K562 (cell line): ENCODE results near the gene RIMOC1. TPM values are rescaled to one million over a fixed set of nuclear protein-coding genes. Genes with fewer than 3 reads are reported as not detected.

Source experiments
- CBX1 ChIP-seq: sonication (generic); IDR thresholded peaks from 2 replicates; pipeline ENCODE4 v1.6.1; 2016; ENCODE audit warnings: antibody characterized with exemption, low read depth, mild to moderate bottlenecking
- CHD4 ChIP-seq: fragments of 200-600 bp; sonication (generic); IDR thresholded peaks from 3 replicates; pipeline ENCODE4 v1.6.1; 2012; ENCODE audit warnings: low read depth, mild to moderate bottlenecking, mixed read lengths, low read length, inconsistent platforms; ENCODE audit not compliant: insufficient read depth, insufficient replicate concordance, poor library complexity, severe bottlenecking
- NFATC3 ChIP-seq: fragments of 450-650 bp; IDR thresholded peaks from 2 replicates; pipeline ENCODE4 v1.6.1; 2017; ENCODE audit warnings: mild to moderate bottlenecking
- NKRF ChIP-seq: fragments of 450-650 bp; IDR thresholded peaks from 2 replicates; pipeline ENCODE4 v1.6.1; 2016; ENCODE audit warnings: borderline replicate concordance
- PHF8 ChIP-seq: fragments of 200-600 bp; sonication (generic); IDR thresholded peaks from 2 replicates; pipeline ENCODE4 v1.6.1; 2012; ENCODE audit warnings: mixed run types, mild to moderate bottlenecking, inconsistent platforms, low read length, moderate library complexity, borderline replicate concordance
- RFX7 ChIP-seq: fragments of 250-450 bp; sonication (Bioruptor Pico); IDR thresholded peaks from 2 replicates; pipeline ENCODE4 v1.5.1; 2021; ENCODE audit warnings: mild to moderate bottlenecking
- RHOXF2B ChIP-seq: fragments of 250-450 bp; sonication (Bioruptor Pico); conservative IDR thresholded peaks from 2 replicates; pipeline ENCODE4 v1.5.1; 2021
- SMARCA5 ChIP-seq: fragments of 450-650 bp; IDR thresholded peaks from 2 replicates; pipeline ENCODE4 v1.6.1; 2016
- STAT5A ChIP-seq: IDR thresholded peaks from 2 replicates; pipeline ENCODE4 v1.6.1; 2012; ENCODE audit warnings: low read length, inconsistent platforms, borderline replicate concordance
- TGIF2 ChIP-seq: sonication (generic); formaldehyde crosslinking; IDR thresholded peaks from 2 replicates; pipeline ENCODE4 v1.8.1; 2022; ENCODE audit warnings: mild to moderate bottlenecking, missing genetic modification reagents, moderate library complexity
- THRAP3 ChIP-seq: fragments of 450-650 bp; IDR thresholded peaks from 2 replicates; pipeline ENCODE4 v1.6.1; 2016; ENCODE audit warnings: mild to moderate bottlenecking, inconsistent platforms, borderline replicate concordance
- ZBTB7A ChIP-seq: IDR thresholded peaks from 2 replicates; pipeline ENCODE4 v1.6.1; 2011; ENCODE audit warnings: low read depth, mild to moderate bottlenecking, low read length, moderate library complexity, borderline replicate concordance; ENCODE audit not compliant: control insufficient read depth
- ZNF253 ChIP-seq: fragments of 250-450 bp; sonication (Bioruptor Pico); conservative IDR thresholded peaks from 2 replicates; pipeline ENCODE4 v1.6.1; 2021; ENCODE audit warnings: mild to moderate bottlenecking
- ZNF431 ChIP-seq: sonication (generic); formaldehyde crosslinking; IDR thresholded peaks from 2 replicates; pipeline ENCODE4 v1.8.0; 2022; ENCODE audit warnings: mild to moderate bottlenecking, missing genetic modification reagents
- ZNF444 ChIP-seq: fragments of 250-450 bp; sonication (Bioruptor Pico); IDR thresholded peaks from 2 replicates; pipeline ENCODE4 v1.4.0; 2020; ENCODE audit warnings: mild to moderate bottlenecking, moderate library complexity
- ZNF76 ChIP-seq: fragments of 250-450 bp; sonication (Bioruptor Pico); IDR thresholded peaks from 2 replicates; pipeline ENCODE4 v1.4.0; 2020; ENCODE audit warnings: mild to moderate bottlenecking, moderate library complexity, borderline replicate concordance
- polyA plus RNA-seq, 8 experiments: library from polyadenylated mRNA; depleted of rRNA in 4 of 8; stranded (reverse) in 5 of 8; unstranded in 3 of 8; fragments of >200 nt; fragmentation: Nextera tagmentation in 2 of 8; fragmentation: Illumina TruSeq in 1 of 8; extraction: Ambion mirVana in 2 of 8; extraction: Trizol in 1 of 8; gene quantifications; 2 replicates each; pipeline versions ENCODE4 v1.2.1 to v1.2.3, GENCODE V29; 2011 to 2014; ENCODE audit warnings: inconsistent platforms in 1 of 8, missing spikeins in 1 of 8
- total RNA-seq, 7 experiments: library from RNA; depleted of rRNA in 6 of 7; stranded (reverse); fragments of >200 nt in 6 of 7; fragmentation: Illumina TruSeq in 2 of 7; extraction: Trizol in 2 of 7; gene quantifications; 2 replicates each; pipeline versions ENCODE4 v1.2.1 to v1.2.3, GENCODE V29; 2011 to 2021; ENCODE audit warnings: low replicate concordance in 1 of 7
- TF ChIP-seq, protein P1 (sequence below), 2 experiments: fragments of 200-800 bp in 1 of 2; sonication (Bioruptor generic) in 1 of 2; sonication (generic) in 1 of 2; formaldehyde crosslinking in 1 of 2; IDR thresholded peaks in 1 of 2; conservative IDR thresholded peaks in 1 of 2; 2 replicates each; pipeline versions ENCODE4 v1.5.0 to v1.6.1; 2016 to 2020; ENCODE audit warnings: missing compliant biosample characterization in 1 of 2, missing genetic modification characterization in 1 of 2, missing genetic modification reagents in 1 of 2
- TF ChIP-seq, protein P2 (sequence below): sonication (generic); formaldehyde crosslinking; IDR thresholded peaks from 2 replicates; pipeline ENCODE4 v1.8.0; 2023; ENCODE audit warnings: mild to moderate bottlenecking, missing genetic modification reagents
- TF ChIP-seq, protein P3 (sequence below): IDR thresholded peaks from 3 replicates; pipeline ENCODE4 v1.6.1; 2011; ENCODE audit warnings: borderline replicate concordance, mild to moderate bottlenecking, moderate library complexity; ENCODE audit not compliant: insufficient read length; ENCODE audit errors: extremely low read depth

The RIMOC1 gene
- total and polyA plus RNA-seq, 9 of the 15 experiments (the other 6 are each of a cell fraction or from before 2014, with no cell fraction given) = 11.6 to 63.1 (median 30.8) TPM

GRCh38 chr5:41903892-41904799, at the start of gene RIMOC1 (continued):
- TF ChIP-seq, protein P1, sequence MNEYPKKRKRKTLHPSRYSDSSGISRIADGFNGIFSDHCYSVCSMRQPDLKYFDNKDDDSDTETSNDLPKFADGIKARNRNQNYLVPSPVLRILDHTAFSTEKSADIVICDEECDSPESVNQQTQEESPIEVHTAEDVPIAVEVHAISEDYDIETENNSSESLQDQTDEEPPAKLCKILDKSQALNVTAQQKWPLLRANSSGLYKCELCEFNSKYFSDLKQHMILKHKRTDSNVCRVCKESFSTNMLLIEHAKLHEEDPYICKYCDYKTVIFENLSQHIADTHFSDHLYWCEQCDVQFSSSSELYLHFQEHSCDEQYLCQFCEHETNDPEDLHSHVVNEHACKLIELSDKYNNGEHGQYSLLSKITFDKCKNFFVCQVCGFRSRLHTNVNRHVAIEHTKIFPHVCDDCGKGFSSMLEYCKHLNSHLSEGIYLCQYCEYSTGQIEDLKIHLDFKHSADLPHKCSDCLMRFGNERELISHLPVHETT (CRISPR knock-in tag; conservative IDR thresholded peaks at IDR 0.05 in 1 of 2, IDR thresholded peaks at IDR 0.05 in 1 of 2) = peak in 1 of 2 experiments; percentile 78; a peak in 2 of 4 replicates
- TF ChIP-seq ZNF253 (CRISPR knock-in tag) = no peak
- TF ChIP-seq THRAP3 = no peak
- TF ChIP-seq ZNF76 = peak; percentile 89; the same call in 1 of the 2 replicates
- TF ChIP-seq RFX7 = no peak
- no peak for TF ChIP-seq CHD4
- no peak for TF ChIP-seq SMARCA5
- TF ChIP-seq TGIF2 (CRISPR knock-in tag) = peak; percentile 49; the same call in 1 of the 2 replicates
- TF ChIP-seq RHOXF2B (CRISPR knock-in tag) = peak; percentile 90
- TF ChIP-seq ZNF431 = peak; percentile 56; the same call in 1 of the 2 replicates
- peak; percentile 99 for TF ChIP-seq NKRF
- TF ChIP-seq, protein P2, sequence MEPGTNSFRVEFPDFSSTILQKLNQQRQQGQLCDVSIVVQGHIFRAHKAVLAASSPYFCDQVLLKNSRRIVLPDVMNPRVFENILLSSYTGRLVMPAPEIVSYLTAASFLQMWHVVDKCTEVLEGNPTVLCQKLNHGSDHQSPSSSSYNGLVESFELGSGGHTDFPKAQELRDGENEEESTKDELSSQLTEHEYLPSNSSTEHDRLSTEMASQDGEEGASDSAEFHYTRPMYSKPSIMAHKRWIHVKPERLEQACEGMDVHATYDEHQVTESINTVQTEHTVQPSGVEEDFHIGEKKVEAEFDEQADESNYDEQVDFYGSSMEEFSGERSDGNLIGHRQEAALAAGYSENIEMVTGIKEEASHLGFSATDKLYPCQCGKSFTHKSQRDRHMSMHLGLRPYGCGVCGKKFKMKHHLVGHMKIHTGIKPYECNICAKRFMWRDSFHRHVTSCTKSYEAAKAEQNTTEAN (CRISPR knock-in tag) = no peak
- no peak for TF ChIP-seq ZNF444
- peak; percentile 99 for TF ChIP-seq PHF8
- no peak for TF ChIP-seq STAT5A
- no peak for TF ChIP-seq NFATC3
- TF ChIP-seq, protein P3, sequence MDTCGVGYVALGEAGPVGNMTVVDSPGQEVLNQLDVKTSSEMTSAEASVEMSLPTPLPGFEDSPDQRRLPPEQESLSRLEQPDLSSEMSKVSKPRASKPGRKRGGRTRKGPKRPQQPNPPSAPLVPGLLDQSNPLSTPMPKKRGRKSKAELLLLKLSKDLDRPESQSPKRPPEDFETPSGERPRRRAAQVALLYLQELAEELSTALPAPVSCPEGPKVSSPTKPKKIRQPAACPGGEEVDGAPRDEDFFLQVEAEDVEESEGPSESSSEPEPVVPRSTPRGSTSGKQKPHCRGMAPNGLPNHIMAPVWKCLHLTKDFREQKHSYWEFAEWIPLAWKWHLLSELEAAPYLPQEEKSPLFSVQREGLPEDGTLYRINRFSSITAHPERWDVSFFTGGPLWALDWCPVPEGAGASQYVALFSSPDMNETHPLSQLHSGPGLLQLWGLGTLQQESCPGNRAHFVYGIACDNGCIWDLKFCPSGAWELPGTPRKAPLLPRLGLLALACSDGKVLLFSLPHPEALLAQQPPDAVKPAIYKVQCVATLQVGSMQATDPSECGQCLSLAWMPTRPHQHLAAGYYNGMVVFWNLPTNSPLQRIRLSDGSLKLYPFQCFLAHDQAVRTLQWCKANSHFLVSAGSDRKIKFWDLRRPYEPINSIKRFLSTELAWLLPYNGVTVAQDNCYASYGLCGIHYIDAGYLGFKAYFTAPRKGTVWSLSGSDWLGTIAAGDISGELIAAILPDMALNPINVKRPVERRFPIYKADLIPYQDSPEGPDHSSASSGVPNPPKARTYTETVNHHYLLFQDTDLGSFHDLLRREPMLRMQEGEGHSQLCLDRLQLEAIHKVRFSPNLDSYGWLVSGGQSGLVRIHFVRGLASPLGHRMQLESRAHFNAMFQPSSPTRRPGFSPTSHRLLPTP = no peak
- TF ChIP-seq CBX1 = peak; percentile 91; the same call in 1 of the 2 replicates
- TF ChIP-seq ZBTB7A = peak; percentile 44; the same call in 1 of the 2 replicates
